LoVo (cell line): Measurements from ENCODE around the gene TBC1D5.

Source experiments
- DNase-seq: peaks from one replicate; pipeline ENCODE4 v3.0.0-alpha.2; 2016; ENCODE audit warnings: low spot score

Gene TBC1D5

DNA sequence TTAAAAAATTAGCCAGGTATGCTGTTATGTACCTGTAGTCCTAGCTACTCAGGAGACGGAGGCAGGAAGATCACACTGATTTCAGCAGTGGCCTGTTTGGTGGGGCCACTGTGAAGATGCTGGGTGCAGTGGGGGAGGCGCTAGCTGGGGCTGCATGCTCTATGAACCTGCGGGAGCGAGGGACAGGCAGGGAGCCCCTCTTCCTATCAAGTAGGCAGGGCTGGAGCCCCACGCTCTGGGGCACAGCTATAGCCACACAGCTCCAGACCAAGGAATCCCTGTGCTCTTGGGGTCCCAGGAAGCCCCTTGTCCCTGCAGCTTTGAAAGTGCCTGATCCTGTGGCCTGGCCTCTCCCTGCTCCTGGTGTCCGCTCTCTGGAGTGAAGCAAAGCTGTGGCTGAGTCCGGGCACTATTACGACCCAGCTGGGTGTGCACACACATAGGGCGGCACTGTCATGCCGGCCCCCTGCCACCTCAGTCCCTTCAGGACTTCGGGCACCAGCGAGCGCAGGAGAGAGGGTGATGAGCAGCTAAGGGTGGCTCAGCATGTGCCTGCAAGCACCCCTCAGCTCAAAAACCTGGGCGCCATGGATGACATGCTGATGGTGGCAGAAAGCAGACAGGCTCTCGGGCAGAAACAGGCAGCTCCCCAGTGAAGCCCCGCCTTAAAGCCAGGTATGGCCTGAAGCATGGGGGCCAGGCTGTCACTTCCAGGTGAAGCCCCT is 262.6 kb downstream of the TBC1D5 start:
- DNase-seq: no peak

GRCh38 chr3:17478673-17479072 is 263.8 kb downstream of the TBC1D5 start:
- DNase-seq: no peak

GRCh38 chr3:17473761-17474160 is 268.7 kb downstream of the TBC1D5 start:
- DNase-seq: no peak

DNA sequence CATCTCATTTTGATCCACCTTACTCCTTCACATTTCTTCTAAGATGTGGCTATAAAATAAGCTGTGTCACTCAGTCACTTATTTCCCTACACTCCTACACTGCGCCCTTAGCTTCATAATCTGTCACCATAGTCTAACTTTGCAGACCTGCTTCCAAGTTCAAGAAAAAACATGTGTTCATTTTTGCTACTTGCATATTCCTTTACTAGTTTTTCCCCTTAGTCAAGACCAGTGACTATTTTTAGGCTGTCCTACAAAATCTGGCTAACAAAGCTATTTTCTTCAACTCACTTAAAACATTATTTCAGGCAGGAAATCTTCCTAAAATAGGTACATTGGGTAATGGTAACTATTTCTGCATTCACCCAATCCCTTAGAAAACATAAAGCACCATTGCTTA is 272.5 kb downstream of the TBC1D5 start:
- no peak for DNase-seq

DNA sequence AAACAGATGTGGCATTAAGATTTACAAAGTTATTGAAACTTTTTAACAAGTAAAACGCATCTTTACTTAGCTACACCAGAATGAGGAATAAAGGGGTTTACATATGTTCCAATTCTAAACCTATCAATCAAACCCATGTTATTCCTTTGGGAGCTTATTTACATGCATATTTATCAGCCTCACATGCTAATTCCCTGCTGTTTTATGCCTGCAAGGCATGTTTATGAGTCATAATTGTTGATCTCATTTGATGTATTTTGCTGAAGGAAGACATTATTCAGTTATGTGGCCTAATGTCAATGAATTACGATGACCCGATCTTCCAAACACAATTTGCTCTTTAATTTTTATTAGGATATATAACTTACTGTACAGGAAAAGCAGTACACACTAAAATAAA is 272.9 kb downstream of the TBC1D5 start:
- DNase-seq: no peak

- DNase-seq: no peak
Measured at GRCh38 chr3:17466028-17466427, 276.4 kb downstream of the TBC1D5 start.

GRCh38 chr3:17459470-17459993 is 282.9 kb downstream of the TBC1D5 start:
- DNase-seq: no peak

- DNase-seq: no peak
Measured at GRCh38 chr3:17456650-17457049, 285.8 kb downstream of the TBC1D5 start.

- no peak for DNase-seq
Measured at GRCh38 chr3:17456046-17456445, 286.4 kb downstream of the TBC1D5 start.

GRCh38 chr3:17444865-17445264 is 297.6 kb downstream of the TBC1D5 start:
- DNase-seq: no peak

- DNase-seq: no peak
Measured at GRCh38 chr3:17443142-17443541, 299.3 kb downstream of the TBC1D5 start.

GRCh38 chr3:17442332-17443049 is 299.9 kb downstream of the TBC1D5 start:
- no peak for DNase-seq

GRCh38 chr3:17433876-17434275 is 308.6 kb downstream of the TBC1D5 start:
- no peak for DNase-seq

DNA sequence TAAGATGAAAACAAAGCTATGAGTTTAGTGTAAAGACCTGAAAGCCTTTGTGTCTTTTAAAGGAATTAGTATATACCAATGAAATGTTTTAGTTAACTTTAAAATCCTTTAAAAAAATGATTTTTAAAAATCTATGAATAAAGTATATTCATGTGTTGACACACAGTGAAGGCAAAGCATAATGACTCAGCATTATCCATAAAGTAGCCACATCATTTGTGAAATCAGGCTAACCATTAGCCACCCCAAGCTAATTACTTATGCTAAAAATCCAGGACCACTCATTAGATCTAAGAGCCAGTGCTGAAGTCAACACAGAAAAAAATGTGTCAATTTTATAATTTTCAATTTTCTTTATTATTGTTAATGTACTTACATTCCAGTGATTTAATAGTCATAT is 310.2 kb downstream of the TBC1D5 start:
- no peak for DNase-seq

DNA sequence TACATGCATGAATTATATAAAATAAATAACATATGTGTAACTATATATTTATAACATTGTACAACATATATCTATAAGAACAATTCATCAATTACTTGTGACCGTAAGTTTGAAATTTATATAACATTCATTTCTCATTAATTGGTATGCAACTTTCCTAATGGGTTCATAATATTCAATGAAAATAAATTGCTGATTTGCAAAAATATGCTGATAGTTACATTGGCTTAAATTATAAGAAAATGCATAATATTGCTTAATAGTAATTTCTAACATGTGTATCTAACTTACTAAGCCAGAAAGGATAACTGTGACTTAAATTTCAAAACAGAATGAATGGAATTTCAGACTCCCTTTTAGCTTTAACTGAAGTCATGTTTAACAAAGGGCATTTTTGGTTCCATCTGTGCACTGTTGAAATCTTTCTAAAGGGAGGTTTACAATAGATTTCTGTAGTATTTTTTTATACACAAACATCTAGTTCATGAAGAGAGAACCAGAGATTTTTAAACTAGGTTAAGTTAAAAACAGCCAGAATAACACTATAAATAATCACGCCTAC is 310.9 kb downstream of the TBC1D5 start:
- no peak for DNase-seq

DNA sequence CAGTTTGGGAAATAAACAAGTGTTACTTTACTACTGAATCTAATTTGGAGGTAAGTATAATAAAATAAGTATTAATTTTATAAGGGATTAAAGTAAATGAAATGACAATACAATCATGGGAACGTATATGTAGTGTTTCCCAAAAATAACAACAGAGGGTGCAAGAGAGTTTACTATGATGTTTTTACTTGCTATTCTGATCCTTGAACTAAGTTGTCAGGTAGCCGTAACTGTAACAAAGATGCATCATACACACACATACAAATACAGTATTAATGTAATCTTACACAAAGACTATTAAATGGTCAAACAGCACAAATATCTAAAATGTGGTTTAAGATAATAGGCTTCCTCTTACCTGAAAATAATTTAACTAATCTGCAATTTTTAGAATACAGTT is 311.4 kb downstream of the TBC1D5 start:
- DNase-seq: peak; percentile 37

DNA sequence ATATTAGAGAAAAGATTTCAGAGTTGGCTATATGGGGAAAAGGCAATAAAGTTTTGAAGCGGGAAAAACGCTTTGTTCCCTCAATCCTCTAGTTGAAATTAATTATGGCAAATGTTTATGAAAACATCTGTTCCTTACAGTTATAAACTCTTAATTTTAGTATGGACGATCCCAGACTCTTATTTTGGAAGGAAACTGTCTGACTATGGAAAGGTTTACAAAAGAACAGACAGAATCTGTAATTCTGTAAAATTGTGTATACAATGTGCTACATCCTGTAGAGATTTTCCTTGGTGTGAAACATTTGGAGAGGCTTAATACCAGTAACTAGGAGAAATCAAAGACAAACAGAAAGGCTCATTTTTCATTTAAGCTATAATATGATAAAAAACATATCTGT is 311.8 kb downstream of the TBC1D5 start:
- no peak for DNase-seq

- DNase-seq: no peak
Measured at GRCh38 chr3:17423786-17424536, 318.5 kb downstream of the TBC1D5 start.

DNA sequence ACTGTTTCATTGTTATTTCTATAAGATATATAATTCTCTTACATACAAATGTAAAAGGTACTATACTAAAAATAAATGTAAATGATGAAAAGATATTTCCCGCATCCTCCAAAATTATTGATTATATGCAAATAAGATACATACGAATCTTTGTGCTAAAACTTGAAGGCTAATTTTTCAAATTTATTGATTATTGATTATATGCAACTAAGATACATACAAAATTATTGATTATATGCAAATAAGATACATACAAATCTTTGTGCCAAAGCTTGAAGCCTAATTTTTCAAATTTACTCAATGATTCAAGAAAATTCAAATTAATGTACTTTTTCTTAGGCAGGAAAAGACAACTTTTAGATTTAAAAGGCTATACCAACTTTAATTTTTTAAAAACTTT is 319.8 kb downstream of the TBC1D5 start:
- no peak for DNase-seq

- DNase-seq: no peak
Measured at GRCh38 chr3:17420668-17421067, 321.8 kb downstream of the TBC1D5 start.

DNA sequence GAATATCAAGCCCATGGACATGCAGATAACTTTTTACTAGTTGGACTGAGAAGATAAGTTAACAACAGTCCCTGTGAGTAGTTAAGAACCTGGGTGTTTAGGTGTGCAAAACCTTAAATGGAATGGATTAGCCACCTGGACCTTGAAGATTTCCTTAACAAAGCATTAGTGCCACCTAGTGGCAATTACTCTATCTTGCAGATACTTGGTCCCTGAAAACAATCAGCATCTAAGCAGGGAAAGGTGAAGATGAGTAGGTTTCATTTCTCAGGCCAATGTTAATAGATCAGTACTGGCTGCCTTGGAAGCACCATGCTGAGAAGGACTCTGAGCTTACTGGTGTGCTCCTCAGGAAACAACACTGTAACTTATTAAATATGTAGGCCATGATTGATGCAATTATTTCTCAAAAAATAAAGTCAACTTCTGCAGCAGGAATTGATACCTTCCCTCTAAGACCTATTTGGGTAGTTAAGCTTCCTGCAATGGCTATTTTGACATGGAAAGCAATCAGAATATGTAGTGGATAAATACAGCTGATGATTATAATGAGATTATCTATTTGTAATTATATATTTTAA is 329.4 kb downstream of the TBC1D5 start:
- peak; percentile 69 for DNase-seq
